Left ventricle myocardium inferior (tissue), 1 donor: ENCODE results near the gene ALG6. TPM values are rescaled to one million over a fixed set of nuclear protein-coding genes. Genes with fewer than 3 reads are reported as not detected.

Experiments used
- DNase-seq: peaks from one replicate; pipeline ENCODE4 v3.0.0-alpha.2; 2020
- H3K27ac ChIP-seq: fragments of 200-600 bp; replicated peaks from 2 replicates; pipeline ENCODE4 v1.8.0; 2021
- H3K27me3 ChIP-seq: fragments of 200-600 bp; 2 replicates; pipeline ENCODE4 v1.8.0; 2021; ENCODE audit warnings: low read depth
- H3K36me3 ChIP-seq: fragments of 200-600 bp; 2 replicates; pipeline ENCODE4 v1.8.0; 2021
- H3K4me1 ChIP-seq: fragments of 200-600 bp; 2 replicates; pipeline ENCODE4 v1.8.0; 2021
- H3K4me3 ChIP-seq: fragments of 200-600 bp; 2 replicates; pipeline ENCODE4 v1.8.0; 2021; ENCODE audit warnings: mild to moderate bottlenecking, moderate library complexity
- H3K9me3 ChIP-seq: fragments of 200-600 bp; replicated peaks from 2 replicates; pipeline ENCODE4 v1.8.0; 2021
- CTCF ChIP-seq: fragments of 200-600 bp; IDR thresholded peaks from 2 replicates; pipeline ENCODE4 v1.8.0; 2021; ENCODE audit warnings: antibody characterized with exemption, mild to moderate bottlenecking, borderline replicate concordance
- intact Hi-C: fragments of 100-400 bp; cut with micrococcal nuclease; formaldehyde crosslinking; loops from one replicate; pipeline ENCODE4 v1.11.0; 2022
- total RNA-seq: library from RNA; stranded (reverse); fragmentation: NEBNext Ultra II Directional; extraction: Animal tissue kit (Norgen Biotek cat#: 25700); gene quantifications from one replicate; pipeline ENCODE4 v1.2.1, GENCODE V29; 2021
- donor health status: DM: no; HTN: yes; CAD: no; lungs with severe emphysema.

The ALG6 gene
- total RNA-seq, 1 donor from 2014 or later = 4.0 TPM

- no peaks in the 10 kb centered on the region for H3K9me3 ChIP-seq
- peaks cover 100% of the 10 kb centered on the region for H3K27me3 ChIP-seq
- H3K36me3 ChIP-seq = no peaks in the 10 kb centered on the region
- no peak for DNase-seq
- TF ChIP-seq CTCF = no peak
- H3K4me3 ChIP-seq = peak overlapping the region; percentile 25
- H3K27ac ChIP-seq = no peak overlapping the region
- intact Hi-C loops = no loop called here
- peaks cover 52% of the 10 kb centered on the region for H3K4me1 ChIP-seq
Measured at GRCh38 chr1:63320022-63320721, 47.3 kb upstream of the ALG6 start.

GRCh38 chr1:63321066-63321784 lies 46.2 kb upstream of the ALG6 start:
- Histone ChIP-seq H3K27me3 (peaks cover 100% of the 10 kb centered on the region), H3K9me3 (no peaks in the 10 kb centered on the region), H3K4me1 (peaks cover 52% of the 10 kb centered on the region), H3K36me3 (no peaks in the 10 kb centered on the region), H3K27ac (no peak overlapping the region), H3K4me3 (peak overlapping the region; percentile 65)
- no peak for DNase-seq
- intact Hi-C loops = no loop called here
- no peak for TF ChIP-seq CTCF

GRCh38 chr1:63321785-63322113 lies 45.7 kb upstream of the ALG6 start:
- intact Hi-C loops = no loop called here
- peaks cover 50% of the 10 kb centered on the region for H3K4me1 ChIP-seq
- DNase-seq = no peak
- H3K27me3 ChIP-seq = peaks cover 100% of the 10 kb centered on the region
- no peak for TF ChIP-seq CTCF
- no peaks in the 10 kb centered on the region for H3K9me3 ChIP-seq
- H3K4me3 ChIP-seq = peak overlapping the region; percentile 65
- H3K36me3 ChIP-seq = no peaks in the 10 kb centered on the region
- no peak overlapping the region for H3K27ac ChIP-seq

GRCh38 chr1:63322114-63322943 lies 45.1 kb upstream of the ALG6 start, which contains the start of gene FOXD3:
FOXD3 (plus strand) TSS chr1:63322567; CDS start chr1:63323059, 492 bp downstream.
- no peak for TF ChIP-seq CTCF
- intact Hi-C loops = no loop called here
- no peaks in the 10 kb centered on the region for H3K36me3 ChIP-seq
- peaks cover 48% of the 10 kb centered on the region for H3K4me1 ChIP-seq
- H3K27ac ChIP-seq = peak within 1 kb of the TSS; percentile 39
- H3K4me3 ChIP-seq = peak within 1 kb of the TSS; percentile 65
- DNase-seq = peak; percentile 52
- H3K9me3 ChIP-seq = no peaks in the 10 kb centered on the region
- H3K27me3 ChIP-seq = peaks cover 100% of the 10 kb centered on the region
